GM18951 (cell line): ENCODE measurements around the gene NPHP3.

Experiments used
- POLR2A ChIP-seq: IDR thresholded peaks from 4 replicates; pipeline ENCODE4 v1.6.1; 2011; ENCODE audit warnings: mild to moderate bottlenecking; ENCODE audit not compliant: insufficient read length, insufficient read depth; ENCODE audit errors: extremely low read depth
- in situ Hi-C: fragments of 300-500 bp; cut with MboI; formaldehyde crosslinking; loops from one replicate; pipeline ENCODE4 v1.12.0; 2022; ENCODE audit warnings: low sequenced_read_pairs, mixed read lengths, inconsistent platforms; ENCODE audit not compliant: unreplicated experiment

The NPHP3 gene

GRCh38 chr3:132643366-132643765 is 78.8 kb downstream of the NPHP3 start:
- in situ Hi-C loops, result loop anchor here (25.0 kb wide), 1 partner anchor 381 kb away; no protein-coding TSS in a partner anchor
- no peak for TF ChIP-seq POLR2A

- in situ Hi-C loops, result loop anchor here (25.0 kb wide), 1 partner anchor 380 kb away; no protein-coding TSS in a partner anchor
- TF ChIP-seq POLR2A, result no peak
Measured at GRCh38 chr3:132642539-132642847, 79.7 kb downstream of the NPHP3 start.

GRCh38 chr3:132641837-132642538 is 80.2 kb downstream of the NPHP3 start:
- in situ Hi-C loops, result loop anchor here (25.0 kb wide), 1 partner anchor 380 kb away; no protein-coding TSS in a partner anchor
- no peak for TF ChIP-seq POLR2A

GRCh38 chr3:132641427-132641826 is 80.8 kb downstream of the NPHP3 start:
- in situ Hi-C loops, result loop anchor here (25.0 kb wide), 1 partner anchor 379 kb away; no protein-coding TSS in a partner anchor

GRCh38 chr3:132638706-132639105 is 83.5 kb downstream of the NPHP3 start:
- in situ Hi-C loops, result loop anchor here (25.0 kb wide), 1 partner anchor 376 kb away; no protein-coding TSS in a partner anchor
- no peak for TF ChIP-seq POLR2A

GRCh38 chr3:132637590-132637989 is 84.6 kb downstream of the NPHP3 start:
- in situ Hi-C loops, result loop anchor here (25.0 kb wide), 1 partner anchor 375 kb away; no protein-coding TSS in a partner anchor
- no peak for TF ChIP-seq POLR2A

GRCh38 chr3:132635052-132635451 is 87.2 kb downstream of the NPHP3 start:
- no peak for TF ChIP-seq POLR2A
- in situ Hi-C loops, result loop anchor here (25.0 kb wide), 1 partner anchor 373 kb away; no protein-coding TSS in a partner anchor
